Epithelial cell of proximal tubule (primary cell): ENCODE results near the gene PPAN. TPM values are rescaled to one million over a fixed set of nuclear protein-coding genes. Genes with fewer than 3 reads are reported as not detected.

Source experiments
- DNase-seq: peaks from one replicate; pipeline ENCODE4 v3.0.0-alpha.2; 2011; ENCODE audit warnings: low read depth
- H3K4me3 ChIP-seq: 2 replicates; pipeline ENCODE4 v1.5.1; 2011; ENCODE audit warnings: low read depth, mild to moderate bottlenecking, low read length
- CTCF ChIP-seq: conservative IDR thresholded peaks from 2 replicates; pipeline ENCODE4 v1.5.1; 2012; ENCODE audit warnings: low read depth, mild to moderate bottlenecking, low read length
- total RNA-seq: library from RNA; depleted of rRNA; stranded (reverse); fragments of >200 nt; gene quantifications from 2 replicates; pipeline ENCODE4 v1.2.3, GENCODE V29; 2015

Gene PPAN
- total RNA-seq, 1 donor from 2014 or later = 38.1 TPM

DNA sequence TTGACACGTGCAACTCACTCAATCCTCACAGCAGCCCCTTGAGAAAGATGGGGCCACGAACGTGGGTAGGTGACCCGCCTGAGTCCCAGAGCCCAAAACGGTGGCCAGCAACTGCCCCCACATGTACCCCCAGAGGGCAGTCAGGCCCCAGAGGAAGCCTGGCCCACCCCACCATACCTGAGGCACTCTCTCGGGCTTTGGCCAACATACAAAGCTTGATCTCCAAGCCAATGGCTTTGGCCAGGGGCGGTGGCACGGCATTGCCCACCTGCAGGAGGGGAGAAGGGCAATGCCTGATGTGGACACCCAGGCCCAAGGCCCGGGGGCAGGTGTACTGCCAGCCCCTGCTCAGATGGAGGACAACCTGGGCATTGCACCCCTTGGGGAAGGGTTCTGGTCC, 27.9 kb downstream of the PPAN start:
- no peak for TF ChIP-seq CTCF
- no peak for DNase-seq
- no peak overlapping the region for H3K4me3 ChIP-seq

- TF ChIP-seq CTCF = no peak
- no peak for DNase-seq
- no peak overlapping the region for H3K4me3 ChIP-seq
Observed at GRCh38 chr19:10135551-10136334, 29.6 kb downstream of the PPAN start.

GRCh38 chr19:10136936-10137335, 30.8 kb downstream of the PPAN start:
- TF ChIP-seq CTCF = no peak
- DNase-seq = no peak
- H3K4me3 ChIP-seq = no peak overlapping the region

DNA sequence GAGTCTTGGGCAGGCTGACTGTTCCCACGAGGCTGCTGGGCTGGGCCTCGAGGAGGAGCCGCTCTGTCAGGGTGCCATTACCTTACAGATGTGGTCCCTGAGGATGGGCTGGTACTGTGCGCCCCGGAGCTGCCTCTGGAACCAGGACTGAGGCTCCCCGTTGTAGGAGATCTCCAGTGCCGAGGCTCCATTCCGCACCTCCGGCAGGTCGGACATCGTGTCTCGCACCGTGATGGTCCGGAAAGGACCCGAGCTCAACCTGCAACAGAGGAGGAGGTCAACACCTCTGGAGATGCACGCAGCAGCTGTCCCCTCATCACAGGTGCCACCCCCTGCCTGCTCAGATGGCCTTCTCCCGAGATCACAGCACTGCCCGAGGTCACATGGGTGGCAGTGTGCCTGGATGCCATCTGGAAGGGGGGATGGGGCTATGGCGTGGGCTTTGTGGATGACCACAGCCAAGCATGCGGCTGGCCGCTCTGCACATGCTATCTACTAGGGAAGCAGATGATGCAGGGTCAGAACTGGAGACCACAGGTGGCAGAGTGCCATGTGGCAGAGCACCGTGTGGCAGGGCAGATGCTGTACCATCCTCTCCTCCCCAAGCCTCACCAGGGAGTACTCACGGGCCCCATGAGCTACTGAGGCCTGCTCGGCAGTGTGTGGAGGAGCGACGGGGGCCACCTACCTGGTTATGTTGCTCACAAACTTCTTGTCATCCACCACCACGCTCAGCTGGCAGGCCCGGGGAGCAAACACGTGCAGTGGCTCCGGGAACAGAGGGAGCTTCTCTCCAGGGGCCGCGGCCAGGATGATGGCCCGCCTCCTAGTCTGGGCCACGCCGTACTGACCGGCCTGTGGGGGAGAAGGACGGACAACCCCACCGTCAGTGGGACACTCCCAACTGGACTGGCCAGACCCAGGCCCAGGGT, 31.9 kb downstream of the PPAN start:
- no peak for TF ChIP-seq CTCF
- H3K4me3 ChIP-seq = no peak overlapping the region
- no peak for DNase-seq

- no peak for DNase-seq
- no peak for TF ChIP-seq CTCF
- no peak overlapping the region for H3K4me3 ChIP-seq
Observed at GRCh38 chr19:10138879-10139795, 33.0 kb downstream of the PPAN start.

- no peak for TF ChIP-seq CTCF
- no peak overlapping the region for H3K4me3 ChIP-seq
- no peak for DNase-seq
Observed at GRCh38 chr19:10139952-10140351, 33.8 kb downstream of the PPAN start.
